Measurements from ENCODE around the gene GAPDH.
"Not testable (repeated sequence)": the region's sequence is repeated elsewhere in the genome, so short reads cannot be mapped to it uniquely, and the experiment has no call there.

GAPDH gene

GRCh38 chr12:6534695-6534944 lies 303 bp downstream of the GAPDH start:
- TF ChIP-seq CTCF (IDR thresholded peaks at IDR 0.05; ENCODE audit: low read depth, low read length, missing control alignments), result no peak
- no peak for DNase-seq (ENCODE audit: extremely low read depth, low read depth)

GRCh38 chr12:6534945-6535696 lies 804 bp downstream of the GAPDH start:
- DNase-seq (ENCODE audit: extremely low read depth, low read depth), result no peak
- peak overlapping the region; percentile 82 for H3K4me3 ChIP-seq (replicated peaks; ENCODE audit: low read depth, low read length)
- no peak for TF ChIP-seq CTCF (IDR thresholded peaks at IDR 0.05; ENCODE audit: low read depth, low read length, missing control alignments)

More at GRCh38 chr12:6534695-6534944, 303 bp downstream of the GAPDH start:
- peak overlapping the region; percentile 82 for H3K4me3 ChIP-seq (replicated peaks; ENCODE audit: low read depth, low read length)

GRCh38 chr12:6535697-6535946 lies 1.3 kb downstream of the GAPDH start:
- no peak for TF ChIP-seq CTCF (IDR thresholded peaks at IDR 0.05; ENCODE audit: low read depth, low read length, missing control alignments)
- H3K4me3 ChIP-seq (replicated peaks; ENCODE audit: low read depth, low read length), result peak overlapping the region; percentile 82
- no peak for DNase-seq (ENCODE audit: extremely low read depth, low read depth)

- no peak for TF ChIP-seq CTCF (IDR thresholded peaks at IDR 0.05; ENCODE audit: low read depth, low read length, missing control alignments)
- DNase-seq (ENCODE audit: extremely low read depth, low read depth), result no peak
- H3K4me3 ChIP-seq (replicated peaks; ENCODE audit: low read depth, low read length), result peak overlapping the region; percentile 82
Measured at GRCh38 chr12:6535960-6536847, 1.9 kb downstream of the GAPDH start.

- no peak for TF ChIP-seq CTCF (IDR thresholded peaks at IDR 0.05; ENCODE audit: low read depth, low read length, missing control alignments)
- DNase-seq (ENCODE audit: extremely low read depth, low read depth), result no peak
- H3K4me3 ChIP-seq (replicated peaks; ENCODE audit: low read depth, low read length), result peak overlapping the region; percentile 82
Measured at GRCh38 chr12:6536894-6537579, 2.7 kb downstream of the GAPDH start.

- H3K4me3 ChIP-seq (replicated peaks; ENCODE audit: low read depth, low read length), result peak overlapping the region; percentile 82
- TF ChIP-seq CTCF (IDR thresholded peaks at IDR 0.05; ENCODE audit: low read depth, low read length, missing control alignments), result peak; percentile 72
- not testable (repeated sequence) for DNase-seq (ENCODE audit: extremely low read depth, low read depth)
Measured at GRCh38 chr12:6537580-6538419, 3.5 kb downstream of the GAPDH start.
